ENCODE data around the gene RASA2. TPM values are rescaled to one million over a fixed set of nuclear protein-coding genes. Genes with fewer than 3 reads are reported as not detected.
A peak's percentile ranks its signal among the peaks of the same experiment; 100 is the strongest.

Gene RASA2
- total and polyA plus RNA-seq, 2 of the 8 experiments (the other 6 are each of a cell fraction or from before 2014, with no cell fraction given), result 3.5 to 15.9 TPM

GRCh38 chr3:141486746-141487520 is at the start of gene RASA2 (continued):
- TF ChIP-seq NANOG (IDR thresholded peaks at IDR 0.05; ENCODE audit: insufficient read depth, low read depth, low read length, poor library complexity, severe bottlenecking) (no peak), SIX5 (IDR thresholded peaks at IDR 0.05; ENCODE audit: low read depth, low read length) (no peak), FOSL1 (IDR thresholded peaks at IDR 0.05; ENCODE audit: insufficient read depth, low read depth, low read length) (no peak), TCF12 (IDR thresholded peaks at IDR 0.05; ENCODE audit: low read depth, low read length) (no peak), CBX8 (IDR thresholded peaks at IDR 0.05; ENCODE audit: borderline replicate concordance, low read depth, low read length) (no peak), GABPA (IDR thresholded peaks at IDR 0.05; ENCODE audit: borderline replicate concordance, insufficient read depth, low read length) (no peak), EGR1 (IDR thresholded peaks at IDR 0.05; ENCODE audit: borderline replicate concordance, low read depth, low read length) (no peak), TEAD4 (IDR thresholded peaks at IDR 0.05; ENCODE audit: low read depth, low read length) (no peak), KDM1A (IDR thresholded peaks at IDR 0.05; ENCODE audit: borderline replicate concordance, low read length) (no peak), POLR2AphosphoS5 (IDR thresholded peaks at IDR 0.05; ENCODE audit: low read depth, low read length) (peak; percentile 78; the same call in 1 of the 2 replicates), RAD21 (IDR thresholded peaks at IDR 0.05 in 1 of 2, conservative IDR thresholded peaks at IDR 0.05 in 1 of 2; ENCODE audit: low read depth in 2 of 2, low read length in 2 of 2) (no peak), TAF7 (optimal IDR thresholded peaks at IDR 0.05; ENCODE audit: borderline replicate concordance, low read depth, low read length) (peak; percentile 20), CTCF (IDR thresholded peaks at IDR 0.05; ENCODE audit: control extremely low read depth in 1 of 3, insufficient read depth in 1 of 3, low read depth in 1 of 3, low read length in 3 of 3) (0 out of 4 replicates have a peak, but pooled peaks of 1 of the 3 experiments have one; percentile 1), CEBPB (IDR thresholded peaks at IDR 0.05; ENCODE audit: low read depth, low read length) (no peak), CREB1 (IDR thresholded peaks at IDR 0.05) (no peak), CTBP2 (IDR thresholded peaks at IDR 0.05; ENCODE audit: borderline replicate concordance, insufficient read depth, insufficient read length, low read length) (no peak), SAP30 (IDR thresholded peaks at IDR 0.05; ENCODE audit: insufficient read depth, insufficient replicate concordance, low read length) (no peak), RFX5 (IDR thresholded peaks at IDR 0.05; ENCODE audit: borderline replicate concordance, low read depth, low read length) (no peak), SP4 (IDR thresholded peaks at IDR 0.05; ENCODE audit: low read length) (no peak), SUZ12 (IDR thresholded peaks at IDR 0.05; ENCODE audit: low read length) (no peak)
- TF ChIP-seq, protein P1, sequence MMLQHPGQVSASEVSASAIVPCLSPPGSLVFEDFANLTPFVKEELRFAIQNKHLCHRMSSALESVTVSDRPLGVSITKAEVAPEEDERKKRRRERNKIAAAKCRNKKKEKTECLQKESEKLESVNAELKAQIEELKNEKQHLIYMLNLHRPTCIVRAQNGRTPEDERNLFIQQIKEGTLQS (IDR thresholded peaks at IDR 0.05; ENCODE audit: insufficient read depth, low read depth, low read length), result no peak

Data from H1 (cell line).